Iris pigment epithelial cell (primary cell): ENCODE results near the gene ABCA8.
"Not testable (repeated sequence)": the region's sequence is repeated elsewhere in the genome, so short reads cannot be mapped to it uniquely, and the experiment has no call there.

Experiments used
- DNase-seq: peaks from one replicate; pipeline ENCODE4 v3.0.0-alpha.2; 2011; ENCODE audit warnings: low read depth

ABCA8 gene

GRCh38 chr17:68824185-68824584 lies 131.0 kb downstream of the ABCA8 start:
- DNase-seq: not testable (repeated sequence)

- no peak for DNase-seq
Measured at GRCh38 chr17:68822719-68823289, 132.4 kb downstream of the ABCA8 start.

GRCh38 chr17:68821860-68822696 lies 133.1 kb downstream of the ABCA8 start:
- DNase-seq: peak; percentile 97

GRCh38 chr17:68820825-68821481 lies 134.2 kb downstream of the ABCA8 start:
- DNase-seq: no peak

GRCh38 chr17:68820476-68820824 lies 134.7 kb downstream of the ABCA8 start:
- peak; percentile 43 for DNase-seq

- DNase-seq: no peak
Measured at GRCh38 chr17:68819465-68819864, 135.7 kb downstream of the ABCA8 start.
